ENCODE measurements around the gene DNASE2.

GRCh38 chr19:12924621-12925310 is 43.5 kb upstream of the DNASE2 start:
- no peak for TF ChIP-seq TAF1 (IDR thresholded peaks at IDR 0.05; ENCODE audit: borderline replicate concordance, insufficient read depth, low read length)
- TF ChIP-seq, protein P1, sequence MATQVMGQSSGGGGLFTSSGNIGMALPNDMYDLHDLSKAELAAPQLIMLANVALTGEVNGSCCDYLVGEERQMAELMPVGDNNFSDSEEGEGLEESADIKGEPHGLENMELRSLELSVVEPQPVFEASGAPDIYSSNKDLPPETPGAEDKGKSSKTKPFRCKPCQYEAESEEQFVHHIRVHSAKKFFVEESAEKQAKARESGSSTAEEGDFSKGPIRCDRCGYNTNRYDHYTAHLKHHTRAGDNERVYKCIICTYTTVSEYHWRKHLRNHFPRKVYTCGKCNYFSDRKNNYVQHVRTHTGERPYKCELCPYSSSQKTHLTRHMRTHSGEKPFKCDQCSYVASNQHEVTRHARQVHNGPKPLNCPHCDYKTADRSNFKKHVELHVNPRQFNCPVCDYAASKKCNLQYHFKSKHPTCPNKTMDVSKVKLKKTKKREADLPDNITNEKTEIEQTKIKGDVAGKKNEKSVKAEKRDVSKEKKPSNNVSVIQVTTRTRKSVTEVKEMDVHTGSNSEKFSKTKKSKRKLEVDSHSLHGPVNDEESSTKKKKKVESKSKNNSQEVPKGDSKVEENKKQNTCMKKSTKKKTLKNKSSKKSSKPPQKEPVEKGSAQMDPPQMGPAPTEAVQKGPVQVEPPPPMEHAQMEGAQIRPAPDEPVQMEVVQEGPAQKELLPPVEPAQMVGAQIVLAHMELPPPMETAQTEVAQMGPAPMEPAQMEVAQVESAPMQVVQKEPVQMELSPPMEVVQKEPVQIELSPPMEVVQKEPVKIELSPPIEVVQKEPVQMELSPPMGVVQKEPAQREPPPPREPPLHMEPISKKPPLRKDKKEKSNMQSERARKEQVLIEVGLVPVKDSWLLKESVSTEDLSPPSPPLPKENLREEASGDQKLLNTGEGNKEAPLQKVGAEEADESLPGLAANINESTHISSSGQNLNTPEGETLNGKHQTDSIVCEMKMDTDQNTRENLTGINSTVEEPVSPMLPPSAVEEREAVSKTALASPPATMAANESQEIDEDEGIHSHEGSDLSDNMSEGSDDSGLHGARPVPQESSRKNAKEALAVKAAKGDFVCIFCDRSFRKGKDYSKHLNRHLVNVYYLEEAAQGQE (IDR thresholded peaks at IDR 0.05; ENCODE audit: insufficient read depth in 1 of 2, low read depth in 2 of 2, low read length in 2 of 2), result no peak
- TF ChIP-seq POLR2AphosphoS5 (IDR thresholded peaks at IDR 0.05; ENCODE audit: low read depth, low read length), result no peak
- no peak for TF ChIP-seq SIN3A (IDR thresholded peaks at IDR 0.05; ENCODE audit: borderline replicate concordance, insufficient read depth, low read length)
- TF ChIP-seq FOXP2 (optimal IDR thresholded peaks at IDR 0.05; ENCODE audit: borderline replicate concordance, extremely low read depth, extremely low read length, insufficient read depth), result no peak

All from PFSK-1 (cell line).